ENCODE data around the gene P2RY12.

P2RY12 gene

GRCh38 chr3:151350656-151351055 is 33.9 kb downstream of the P2RY12 start (continued):
- TF ChIP-seq REST (tag by site-specific recombination; IDR thresholded peaks at IDR 0.05) (no peak), ZNF707 (tag by site-specific recombination; IDR thresholded peaks at IDR 0.05) (no peak)
- TF ChIP-seq, protein P1, sequence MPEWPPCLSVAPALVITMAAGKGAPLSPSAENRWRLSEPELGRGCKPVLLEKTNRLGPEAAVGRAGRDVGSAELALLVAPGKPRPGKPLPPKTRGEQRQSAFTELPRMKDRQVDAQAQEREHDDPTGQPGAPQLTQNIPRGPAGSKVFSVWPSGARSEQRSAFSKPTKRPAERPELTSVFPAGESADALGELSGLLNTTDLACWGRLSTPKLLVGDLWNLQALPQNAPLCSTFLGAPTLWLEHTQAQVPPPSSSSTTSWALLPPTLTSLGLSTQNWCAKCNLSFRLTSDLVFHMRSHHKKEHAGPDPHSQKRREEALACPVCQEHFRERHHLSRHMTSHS (tag by site-specific recombination; IDR thresholded peaks at IDR 0.05), result no peak

- Histone ChIP-seq H3K4me1 (ENCODE audit: control insufficient read depth, insufficient read depth, low read length) (no peaks in the 10 kb centered on the region), H3K27ac (ENCODE audit: extremely low read depth, low read depth, low read length) (no peak overlapping the region), H3K36me3 (ENCODE audit: control insufficient read depth in 2 of 2, insufficient read depth in 1 of 2, low read length in 2 of 2) (no peaks in the 10 kb centered on the region), H3K9me3 (ENCODE audit: control insufficient read depth, insufficient read depth, low read depth, low read length) (no peaks in the 10 kb centered on the region), H3K4me3 (ENCODE audit: low read depth, low read length) (no peak overlapping the region)
- CTCF ChIA-PET, result no interaction called here
- POLR2A ChIA-PET, result no interaction called here
- TF ChIP-seq ZNF571 (tag by site-specific recombination; IDR thresholded peaks at IDR 0.05) (no peak), ZNF211 (tag by site-specific recombination; IDR thresholded peaks at IDR 0.05; ENCODE audit: low read depth) (no peak), ZBTB7A (tag by site-specific recombination; IDR thresholded peaks at IDR 0.05; ENCODE audit: low read depth) (no peak), GLI2 (tag by site-specific recombination; IDR thresholded peaks at IDR 0.05; ENCODE audit: borderline replicate concordance, low read depth) (no peak), ZNF184 (tag by site-specific recombination; IDR thresholded peaks at IDR 0.05) (no peak), ZNF202 (tag by site-specific recombination; IDR thresholded peaks at IDR 0.05; ENCODE audit: borderline replicate concordance) (no peak), RBAK (tag by site-specific recombination; IDR thresholded peaks at IDR 0.05) (no peak), ZNF324 (tag by site-specific recombination; IDR thresholded peaks at IDR 0.05) (no peak), ZNF677 (tag by site-specific recombination; IDR thresholded peaks at IDR 0.05) (no peak), ZNF140 (tag by site-specific recombination; IDR thresholded peaks at IDR 0.05) (no peak), ZNF610 (tag by site-specific recombination; IDR thresholded peaks at IDR 0.05; ENCODE audit: borderline replicate concordance) (no peak)
Measured at GRCh38 chr3:151347432-151347831, 37.1 kb downstream of the P2RY12 start.

DNA sequence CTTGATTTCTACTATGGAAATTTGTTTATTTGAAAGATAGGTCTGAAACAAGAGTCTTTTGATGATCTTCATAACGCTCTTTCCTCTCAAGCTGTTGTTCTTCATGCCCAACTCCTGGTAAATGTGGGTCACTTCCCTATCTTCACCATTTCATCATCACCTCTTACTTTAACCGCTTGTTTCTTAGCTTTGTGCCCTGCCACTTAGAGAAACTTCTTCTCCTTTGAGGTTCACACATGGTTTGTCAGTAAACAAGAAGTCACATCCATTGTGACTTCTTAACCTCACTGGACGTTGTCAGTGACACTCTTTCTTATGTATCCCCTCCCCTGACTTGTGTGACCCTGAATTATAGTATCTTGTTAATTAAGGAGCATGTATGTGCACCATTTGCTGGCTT is 38.3 kb downstream of the P2RY12 start:
- ChIA-PET CTCF (interaction anchor here (0.6 to 0.7 kb wide), 3 partner anchors 17 to 1043 kb away, joined by 3 to 5 read pairs (median 3); partner anchors contain the start of gene P2RY13), POLR2A (no interaction called here)
- Histone ChIP-seq H3K4me3 (ENCODE audit: low read depth, low read length) (no peak overlapping the region), H3K27ac (ENCODE audit: extremely low read depth, low read depth, low read length) (no peak overlapping the region), H3K4me1 (ENCODE audit: control insufficient read depth, insufficient read depth, low read length) (no peaks in the 10 kb centered on the region), H3K9me3 (ENCODE audit: control insufficient read depth, insufficient read depth, low read depth, low read length) (no peaks in the 10 kb centered on the region), H3K36me3 (ENCODE audit: control insufficient read depth in 2 of 2, insufficient read depth in 1 of 2, low read length in 2 of 2) (no peaks in the 10 kb centered on the region)
- TF ChIP-seq ZNF266 (tag by site-specific recombination; IDR thresholded peaks at IDR 0.05; ENCODE audit: low read depth) (no peak), ZNF518A (tag by site-specific recombination; conservative IDR thresholded peaks at IDR 0.05; ENCODE audit: low read depth) (no peak), MZF1 (tag by site-specific recombination; IDR thresholded peaks at IDR 0.05; ENCODE audit: borderline replicate concordance) (no peak), BCL11B (tag by site-specific recombination; IDR thresholded peaks at IDR 0.05; ENCODE audit: low read depth) (no peak), ZSCAN30 (tag by site-specific recombination; IDR thresholded peaks at IDR 0.05) (no peak), TCF7L2 (IDR thresholded peaks at IDR 0.05; ENCODE audit: borderline replicate concordance, low read depth, low read length) (no peak), ZBTB48 (tag by site-specific recombination; IDR thresholded peaks at IDR 0.05) (no peak), ZNF837 (tag by site-specific recombination; IDR thresholded peaks at IDR 0.05) (no peak)
- TF ChIP-seq, protein P2, sequence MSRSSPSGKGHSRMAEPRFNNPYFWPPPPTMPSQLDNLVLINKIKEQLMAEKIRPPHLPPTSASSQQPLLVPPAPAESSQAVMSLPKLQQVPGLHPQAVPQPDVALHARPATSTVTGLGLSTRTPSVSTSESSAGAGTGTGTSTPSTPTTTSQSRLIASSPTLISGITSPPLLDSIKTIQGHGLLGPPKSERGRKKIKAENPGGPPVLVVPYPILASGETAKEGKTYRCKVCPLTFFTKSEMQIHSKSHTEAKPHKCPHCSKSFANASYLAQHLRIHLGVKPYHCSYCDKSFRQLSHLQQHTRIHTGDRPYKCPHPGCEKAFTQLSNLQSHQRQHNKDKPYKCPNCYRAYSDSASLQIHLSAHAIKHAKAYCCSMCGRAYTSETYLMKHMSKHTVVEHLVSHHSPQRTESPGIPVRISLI (tag by site-specific recombination; IDR thresholded peaks at IDR 0.05), result no peak

All from HEK293 (cell line).